Breast epithelium (tissue), 3 donors: Measurements from ENCODE around the gene NIN.

Experiments used
- CTCF ChIP-seq, 3 donors: fragments of 450-650 bp; IDR thresholded peaks; one replicate each; pipeline ENCODE4 v1.5.1; 2016 to 2017; ENCODE audit warnings: antibody characterized with exemption in 3 of 3, mild to moderate bottlenecking in 3 of 3, moderate library complexity in 3 of 3
- POLR2A ChIP-seq: fragments of 450-650 bp; IDR thresholded peaks from one replicate; pipeline ENCODE4 v1.6.1; 2016; ENCODE audit warnings: antibody characterized with exemption, mild to moderate bottlenecking, moderate library complexity
- POLR2AphosphoS5 ChIP-seq, 3 donors: sonication (generic); formaldehyde crosslinking; IDR thresholded peaks; one replicate each; pipeline ENCODE4 v1.6.1; 2017; ENCODE audit warnings: antibody characterized with exemption in 3 of 3

DNA sequence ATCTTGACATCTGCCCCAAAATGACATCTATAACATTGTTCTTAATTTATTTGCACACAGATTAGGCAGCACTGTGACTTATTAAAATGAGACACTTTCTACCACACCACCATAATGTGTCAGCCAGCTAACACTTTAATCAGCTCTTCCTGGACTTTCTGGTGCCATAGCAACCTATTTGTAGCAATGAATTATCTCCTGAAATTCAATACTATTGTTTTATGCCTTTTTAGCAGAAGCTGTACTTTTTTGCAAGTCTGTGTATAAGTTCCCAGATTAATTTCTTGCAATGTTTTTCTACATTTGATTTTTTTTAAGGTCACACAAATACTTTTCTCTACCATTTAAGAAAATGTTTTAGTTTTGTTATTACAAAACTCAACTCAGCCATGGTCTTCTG is 90.1 kb downstream of the NIN start:
- TF ChIP-seq CTCF (IDR thresholded peaks at IDR 0.05) (no peak), POLR2AphosphoS5 (IDR thresholded peaks at IDR 0.05) (no peak), POLR2A (no peak)
